ENCODE results near the gene SLC4A4.
"Not testable (repeated sequence)": the region's sequence is repeated elsewhere in the genome, so short reads cannot be mapped to it uniquely, and the experiment has no call there.

Gene SLC4A4

DNA sequence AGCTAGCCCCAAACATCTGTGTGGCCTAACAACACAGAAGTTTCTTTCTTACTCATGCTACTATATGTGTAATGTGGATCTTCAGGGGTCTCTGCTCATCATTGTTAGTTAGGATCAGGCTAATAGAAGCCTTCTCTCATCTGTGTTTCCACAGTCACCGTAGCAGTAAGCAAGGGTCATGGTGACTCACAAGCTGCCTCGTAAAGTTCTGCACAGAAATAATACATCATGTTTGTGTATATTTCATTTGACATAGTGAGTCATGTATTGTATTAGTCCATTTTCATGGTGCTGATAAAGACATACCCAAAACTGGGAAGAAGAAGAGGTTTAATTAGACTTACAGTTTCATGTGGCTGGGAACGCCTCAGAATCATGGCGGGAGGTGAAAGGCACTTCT lies 38.7 kb downstream of the SLC4A4 start:
- Mint-ChIP-seq H3K36me3 (ENCODE audit: low read depth) (no peaks in the 10 kb centered on the region), H3K27ac (no peak overlapping the region), H3K9me3 (no peaks in the 10 kb centered on the region), H3K4me3 (no peak overlapping the region), H3K27me3 (no peaks in the 10 kb centered on the region), H3K4me1 (ENCODE audit: low read depth) (no peaks in the 10 kb centered on the region)
- DNase-seq, result no peak

DNA sequence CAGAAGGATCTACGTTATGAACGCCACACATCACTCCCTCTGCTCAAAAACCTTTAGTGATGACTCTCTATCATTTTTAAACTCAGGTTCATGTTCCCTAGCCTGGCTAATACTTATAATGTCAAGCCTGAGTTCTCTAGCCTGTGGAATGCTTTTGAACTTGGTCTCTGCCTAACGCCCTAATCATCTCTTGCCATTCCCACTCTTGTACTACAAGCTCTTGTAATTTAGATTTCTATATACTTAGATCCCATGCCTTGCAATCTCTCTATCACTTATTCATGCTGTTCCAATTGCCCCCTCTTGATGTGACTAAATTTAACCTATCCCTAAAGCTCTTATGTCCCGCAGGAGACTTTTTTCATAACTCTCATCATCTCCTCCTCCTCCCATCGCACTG lies 40.3 kb downstream of the SLC4A4 start:
- Mint-ChIP-seq H3K4me3 (no peak overlapping the region), H3K9me3 (no peaks in the 10 kb centered on the region), H3K27me3 (no peaks in the 10 kb centered on the region), H3K36me3 (ENCODE audit: low read depth) (no peaks in the 10 kb centered on the region), H3K27ac (no peak overlapping the region), H3K4me1 (ENCODE audit: low read depth) (no peaks in the 10 kb centered on the region)
- no peak for DNase-seq

DNA sequence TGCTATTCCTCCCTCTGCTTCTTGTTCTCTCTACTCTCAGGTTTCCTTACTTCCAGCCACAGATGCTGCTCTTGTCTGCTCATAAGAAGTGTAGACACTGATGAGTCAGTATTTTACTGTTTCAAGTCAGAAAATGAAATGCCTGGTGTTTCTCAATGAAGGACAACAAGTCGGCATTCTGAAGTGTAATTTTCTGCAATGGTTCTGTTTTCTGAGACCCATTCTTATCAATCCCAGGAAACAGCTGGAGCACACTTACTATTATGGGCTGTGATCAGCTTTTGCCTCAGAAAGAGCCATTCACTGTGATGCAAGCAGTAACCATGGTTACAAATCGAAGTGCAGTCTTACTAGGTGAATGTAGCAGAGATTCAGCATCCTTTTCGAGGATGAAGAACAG lies 42.0 kb downstream of the SLC4A4 start:
- Mint-ChIP-seq H3K4me1 (ENCODE audit: low read depth) (no peaks in the 10 kb centered on the region), H3K27ac (no peak overlapping the region), H3K4me3 (no peak overlapping the region), H3K27me3 (no peaks in the 10 kb centered on the region), H3K36me3 (ENCODE audit: low read depth) (no peaks in the 10 kb centered on the region), H3K9me3 (no peaks in the 10 kb centered on the region)
- DNase-seq, result no peak

DNA sequence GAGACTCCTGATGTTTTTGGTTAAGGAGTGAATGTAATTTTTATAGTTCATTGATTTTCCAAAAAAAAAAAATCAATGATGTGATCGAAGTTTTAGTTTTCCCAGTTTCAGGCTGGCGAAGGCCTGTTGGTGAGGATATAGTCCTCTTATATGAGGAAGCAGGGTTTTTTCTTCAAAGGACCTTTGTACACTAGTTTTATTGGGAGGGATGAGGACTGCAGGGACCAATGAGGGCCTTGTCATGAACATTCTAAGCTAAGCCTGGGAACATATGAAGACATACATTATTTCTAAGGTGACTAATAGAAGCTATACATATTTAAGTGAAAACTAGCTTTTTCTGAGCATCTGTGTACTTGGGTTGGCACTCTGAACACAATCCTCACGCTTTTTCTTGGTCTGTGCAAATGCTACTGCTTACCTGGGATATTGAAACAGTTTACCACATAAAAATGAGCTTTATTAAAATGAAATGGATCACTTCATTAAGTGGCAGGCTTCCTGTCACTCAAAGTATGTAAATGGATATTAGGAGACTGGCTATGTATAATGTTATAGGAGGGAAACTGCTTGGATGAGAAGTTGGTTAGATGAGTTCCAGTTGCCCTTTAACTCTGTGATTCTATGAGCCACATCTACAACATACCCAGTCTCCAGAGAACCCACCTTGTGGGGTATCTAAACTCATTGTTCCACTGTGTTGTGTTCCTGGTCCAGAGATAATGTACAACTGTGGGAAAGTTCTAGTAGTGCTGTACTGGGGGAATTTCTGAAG lies 43.5 kb downstream of the SLC4A4 start:
- Mint-ChIP-seq H3K9me3 (no peaks in the 10 kb centered on the region), H3K27ac (no peak overlapping the region), H3K4me1 (ENCODE audit: low read depth) (no peaks in the 10 kb centered on the region), H3K27me3 (peaks cover 4% of the 10 kb centered on the region), H3K4me3 (no peak overlapping the region), H3K36me3 (ENCODE audit: low read depth) (no peaks in the 10 kb centered on the region)
- no peak for DNase-seq

DNA sequence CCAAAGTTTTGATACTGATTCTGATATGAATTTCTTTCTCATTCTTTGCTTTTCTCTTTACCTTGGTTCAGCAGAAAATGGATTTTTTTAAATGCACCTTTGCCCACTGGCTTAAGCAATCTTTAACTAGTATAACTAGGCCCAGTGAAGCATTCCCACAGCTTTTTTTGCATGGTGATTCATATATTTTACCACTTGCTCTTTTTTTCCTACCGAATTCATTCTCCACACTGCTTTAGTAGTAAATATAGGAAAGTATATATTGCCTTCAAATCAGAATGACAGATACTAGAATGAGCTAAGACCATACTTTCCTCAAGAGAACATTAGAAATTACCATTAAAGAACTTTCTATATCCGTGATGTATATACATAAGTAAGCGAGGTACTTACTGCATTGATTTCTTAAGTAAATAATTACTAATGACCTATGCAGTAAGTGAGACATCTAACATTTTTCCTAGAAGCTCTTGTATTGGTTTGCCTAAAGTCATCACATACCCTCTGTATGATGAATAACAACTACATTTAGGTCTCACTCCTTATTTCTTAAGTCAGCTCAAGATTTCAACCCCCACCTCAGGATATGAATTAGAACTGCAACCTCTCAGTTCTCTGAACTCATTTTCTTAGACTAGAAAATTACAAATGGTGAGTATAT lies 44.2 kb downstream of the SLC4A4 start:
- Mint-ChIP-seq H3K36me3 (ENCODE audit: low read depth) (no peaks in the 10 kb centered on the region), H3K27ac (no peak overlapping the region), H3K4me1 (ENCODE audit: low read depth) (no peaks in the 10 kb centered on the region), H3K27me3 (peaks cover 4% of the 10 kb centered on the region), H3K4me3 (no peak overlapping the region), H3K9me3 (no peaks in the 10 kb centered on the region)
- DNase-seq, result no peak

DNA sequence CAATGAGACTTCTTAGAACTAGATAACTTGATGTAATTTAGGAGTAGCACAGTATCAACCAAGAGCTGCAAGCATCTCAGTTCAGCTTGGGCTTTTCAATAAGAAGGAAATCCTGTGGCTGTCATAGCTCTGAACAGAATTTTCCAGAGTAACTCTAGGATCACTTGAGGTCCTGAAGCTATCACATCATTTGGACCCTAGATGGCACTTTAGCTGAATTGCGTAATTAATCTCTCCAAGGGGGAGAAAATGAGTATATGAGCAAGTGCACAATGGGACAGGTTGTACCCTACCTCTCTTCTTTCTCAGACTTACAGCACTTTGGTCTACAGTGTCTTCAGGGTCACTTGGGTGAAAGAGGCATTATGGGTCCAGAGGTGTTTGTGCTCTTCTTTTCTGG lies 45.2 kb downstream of the SLC4A4 start:
- H3K27ac Mint-ChIP-seq, result no peak overlapping the region

DNA sequence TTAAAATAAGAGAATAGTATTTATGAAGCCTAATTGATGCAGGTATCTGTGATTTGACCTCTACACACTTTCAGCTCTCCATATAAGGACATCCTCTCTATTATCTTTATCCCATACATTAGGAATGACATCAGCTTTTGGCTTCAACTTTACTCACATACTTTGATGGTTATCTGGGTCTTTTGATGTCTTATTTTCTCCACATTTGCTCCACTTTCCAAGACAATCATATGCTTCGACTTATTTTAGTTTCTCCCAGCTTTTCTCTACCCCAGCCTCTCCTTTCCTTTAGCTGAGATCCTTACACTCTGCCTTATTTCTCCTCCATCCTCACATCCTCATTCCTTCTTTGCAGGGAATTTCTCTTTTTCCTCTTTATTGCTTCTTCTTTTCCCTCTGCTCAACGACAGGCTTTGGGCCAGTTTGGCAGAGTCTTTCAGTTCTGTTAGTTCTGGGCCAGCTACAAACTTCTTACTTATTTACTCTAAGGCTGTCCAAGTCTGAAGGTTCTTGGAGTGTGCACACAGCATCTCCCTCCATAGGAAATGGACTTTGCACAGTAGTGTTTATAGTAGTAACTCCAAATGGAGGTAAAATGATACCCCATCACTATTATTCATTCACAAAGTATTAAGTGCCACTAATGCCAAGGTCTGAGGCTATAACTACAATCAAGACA lies 50.5 kb downstream of the SLC4A4 start:
- Mint-ChIP-seq H3K4me3 (no peak overlapping the region), H3K27ac (no peak overlapping the region), H3K4me1 (ENCODE audit: low read depth) (no peaks in the 10 kb centered on the region), H3K9me3 (no peaks in the 10 kb centered on the region), H3K27me3 (peaks cover 14% of the 10 kb centered on the region), H3K36me3 (ENCODE audit: low read depth) (no peaks in the 10 kb centered on the region)
- no peak for DNase-seq

More for the DNA sequence above, 45.2 kb downstream of the SLC4A4 start:
- DNase-seq, result no peak
- H3K36me3 Mint-ChIP-seq (ENCODE audit: low read depth), result no peaks in the 10 kb centered on the region
- no peaks in the 10 kb centered on the region for H3K4me1 Mint-ChIP-seq (ENCODE audit: low read depth)
- H3K27me3 Mint-ChIP-seq, result peaks cover 4% of the 10 kb centered on the region
- H3K9me3 Mint-ChIP-seq, result no peaks in the 10 kb centered on the region
- no peak overlapping the region for H3K4me3 Mint-ChIP-seq

DNA sequence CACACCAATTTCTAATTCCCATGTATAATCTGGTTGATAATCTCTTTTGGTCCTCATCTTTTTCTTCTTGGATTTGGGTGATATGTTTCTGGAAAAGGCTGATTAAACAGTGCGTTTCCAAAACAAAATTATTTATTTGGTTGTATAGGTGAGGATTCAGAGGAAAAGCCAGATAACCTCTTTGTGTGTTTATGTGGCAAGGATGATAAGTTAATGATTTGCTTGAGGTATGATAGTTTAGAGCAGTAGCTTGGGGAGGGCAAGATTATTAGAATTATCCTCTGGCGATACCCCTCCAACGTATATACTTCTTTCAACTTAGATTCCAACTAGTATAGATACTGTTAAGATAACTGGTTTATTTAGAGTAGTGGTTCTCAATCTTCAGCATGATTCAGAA lies 53.3 kb downstream of the SLC4A4 start:
- DNase-seq, result no peak
- Mint-ChIP-seq H3K9me3 (no peaks in the 10 kb centered on the region), H3K27me3 (peaks cover 12% of the 10 kb centered on the region), H3K4me1 (ENCODE audit: low read depth) (no peaks in the 10 kb centered on the region), H3K4me3 (no peak overlapping the region), H3K36me3 (ENCODE audit: low read depth) (no peaks in the 10 kb centered on the region), H3K27ac (no peak overlapping the region)

DNA sequence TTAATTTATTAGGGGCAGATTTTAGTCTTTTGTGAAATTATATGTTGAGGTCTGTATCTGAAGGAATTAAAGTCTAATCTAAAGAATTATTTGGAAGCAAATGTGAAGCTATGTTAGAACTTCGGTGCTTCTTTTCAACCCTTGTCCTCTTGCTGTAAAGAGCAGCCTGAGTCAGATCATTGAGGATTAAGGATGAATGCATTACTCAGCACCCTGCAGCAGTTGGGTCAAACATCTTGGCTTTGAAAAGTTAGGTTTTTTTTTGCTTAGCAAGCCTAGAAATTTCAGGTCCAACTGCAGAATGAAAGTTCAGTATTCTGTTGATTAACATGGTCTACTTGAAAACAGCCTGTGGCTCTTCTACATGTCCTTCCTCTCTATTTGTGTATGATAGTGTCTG lies 57.6 kb downstream of the SLC4A4 start:
- no peak overlapping the region for H3K27ac Mint-ChIP-seq
- no peaks in the 10 kb centered on the region for H3K9me3 Mint-ChIP-seq
- no peaks in the 10 kb centered on the region for H3K36me3 Mint-ChIP-seq (ENCODE audit: low read depth)
- H3K4me1 Mint-ChIP-seq (ENCODE audit: low read depth), result no peaks in the 10 kb centered on the region
- no peak overlapping the region for H3K4me3 Mint-ChIP-seq
- peaks cover 11% of the 10 kb centered on the region for H3K27me3 Mint-ChIP-seq
- no peak for DNase-seq

DNA sequence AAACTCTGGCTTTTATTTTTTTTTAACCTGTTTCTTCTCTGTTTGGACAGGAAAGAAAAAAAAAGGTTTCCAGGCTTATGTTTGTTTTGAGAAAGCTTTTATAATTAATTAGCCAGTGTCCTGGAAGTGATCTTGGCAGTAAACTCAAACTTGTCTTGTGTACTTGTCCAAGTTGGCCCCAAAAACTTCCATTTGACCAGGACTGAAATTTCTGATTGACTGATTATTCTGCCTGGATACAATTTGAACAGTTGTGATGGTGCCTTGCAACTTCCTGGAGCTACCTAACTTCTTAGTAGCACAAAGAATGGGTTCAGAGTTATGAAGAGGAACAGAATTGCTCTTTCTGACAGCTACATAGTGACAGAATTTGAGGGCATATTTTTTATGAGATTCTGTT lies 62.0 kb downstream of the SLC4A4 start:
- no peak overlapping the region for H3K27ac Mint-ChIP-seq
- H3K4me3 Mint-ChIP-seq, result no peak overlapping the region
- no peaks in the 10 kb centered on the region for H3K36me3 Mint-ChIP-seq (ENCODE audit: low read depth)
- H3K27me3 Mint-ChIP-seq, result no peaks in the 10 kb centered on the region
- no peaks in the 10 kb centered on the region for H3K4me1 Mint-ChIP-seq (ENCODE audit: low read depth)
- DNase-seq, result no peak
- H3K9me3 Mint-ChIP-seq, result no peaks in the 10 kb centered on the region

DNA sequence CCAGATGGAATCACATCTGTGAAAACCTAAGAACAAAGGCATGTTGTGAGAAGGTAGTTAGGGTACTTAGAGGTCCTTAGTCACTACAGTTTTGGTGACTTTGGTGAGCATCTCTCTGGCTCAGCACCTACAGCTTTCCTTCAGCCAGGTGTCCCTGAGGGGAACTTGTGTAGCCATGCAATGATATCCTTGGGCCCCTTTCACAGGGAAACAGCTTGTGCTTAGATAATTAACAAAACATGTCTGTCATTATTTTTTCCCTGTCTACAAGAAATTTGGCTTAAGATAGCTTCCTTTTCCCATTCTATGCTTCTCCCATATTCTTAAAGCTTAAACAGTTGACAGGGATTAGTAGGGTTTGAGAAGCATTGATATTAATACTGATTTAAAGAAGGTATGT lies 63.8 kb downstream of the SLC4A4 start:
- no peaks in the 10 kb centered on the region for H3K36me3 Mint-ChIP-seq (ENCODE audit: low read depth)
- no peaks in the 10 kb centered on the region for H3K4me1 Mint-ChIP-seq (ENCODE audit: low read depth)
- H3K4me3 Mint-ChIP-seq, result no peak overlapping the region
- H3K27ac Mint-ChIP-seq, result no peak overlapping the region
- H3K9me3 Mint-ChIP-seq, result no peaks in the 10 kb centered on the region
- no peaks in the 10 kb centered on the region for H3K27me3 Mint-ChIP-seq
- DNase-seq, result no peak

DNA sequence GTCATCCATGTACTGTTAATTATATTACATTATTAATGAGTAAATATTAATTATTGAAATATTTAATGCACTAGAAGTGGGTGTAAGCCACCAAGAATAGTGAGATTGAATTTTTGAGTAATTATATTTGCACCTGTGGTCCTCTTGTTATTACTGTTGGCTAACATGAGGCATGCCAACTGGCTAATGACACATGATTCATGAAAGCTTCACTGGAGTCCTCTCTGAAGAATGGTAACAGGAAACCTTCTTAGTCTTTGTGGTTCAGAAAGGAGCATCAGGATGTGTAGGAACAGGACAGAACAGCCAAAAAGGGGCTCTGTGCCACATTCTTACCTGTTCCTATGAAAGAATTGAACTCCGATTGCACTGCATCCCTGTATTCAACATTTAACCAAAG lies 65.2 kb downstream of the SLC4A4 start:
- Mint-ChIP-seq H3K36me3 (ENCODE audit: low read depth) (no peaks in the 10 kb centered on the region), H3K9me3 (peaks cover 3% of the 10 kb centered on the region), H3K4me3 (no peak overlapping the region), H3K27me3 (no peaks in the 10 kb centered on the region), H3K27ac (no peak overlapping the region), H3K4me1 (ENCODE audit: low read depth) (no peaks in the 10 kb centered on the region)
- DNase-seq, result no peak

DNA sequence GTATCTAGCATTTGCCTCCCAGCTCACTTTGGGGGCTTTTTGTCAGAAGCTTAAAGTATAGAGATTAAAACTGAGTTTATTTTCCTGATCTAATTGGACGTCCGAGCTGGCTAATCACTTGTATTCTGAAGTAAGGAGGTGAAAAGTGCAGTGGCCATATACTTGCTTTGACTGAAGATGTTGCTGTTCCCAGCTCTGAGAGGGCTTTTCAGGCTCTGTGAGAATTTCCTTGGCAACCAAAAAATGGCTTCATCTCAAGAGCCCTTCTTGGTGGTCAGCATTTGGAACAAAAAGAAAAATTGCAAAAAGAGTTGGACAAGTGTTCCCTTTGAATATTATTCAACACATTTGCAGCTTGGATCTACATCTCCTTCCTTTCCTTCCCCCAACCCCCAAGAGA lies 67.0 kb downstream of the SLC4A4 start:
- no peak for DNase-seq
- peaks cover 5% of the 10 kb centered on the region for H3K9me3 Mint-ChIP-seq
- H3K27me3 Mint-ChIP-seq, result no peaks in the 10 kb centered on the region
- no peaks in the 10 kb centered on the region for H3K4me1 Mint-ChIP-seq (ENCODE audit: low read depth)
- no peak overlapping the region for H3K4me3 Mint-ChIP-seq
- no peak overlapping the region for H3K27ac Mint-ChIP-seq
- H3K36me3 Mint-ChIP-seq (ENCODE audit: low read depth), result no peaks in the 10 kb centered on the region

DNA sequence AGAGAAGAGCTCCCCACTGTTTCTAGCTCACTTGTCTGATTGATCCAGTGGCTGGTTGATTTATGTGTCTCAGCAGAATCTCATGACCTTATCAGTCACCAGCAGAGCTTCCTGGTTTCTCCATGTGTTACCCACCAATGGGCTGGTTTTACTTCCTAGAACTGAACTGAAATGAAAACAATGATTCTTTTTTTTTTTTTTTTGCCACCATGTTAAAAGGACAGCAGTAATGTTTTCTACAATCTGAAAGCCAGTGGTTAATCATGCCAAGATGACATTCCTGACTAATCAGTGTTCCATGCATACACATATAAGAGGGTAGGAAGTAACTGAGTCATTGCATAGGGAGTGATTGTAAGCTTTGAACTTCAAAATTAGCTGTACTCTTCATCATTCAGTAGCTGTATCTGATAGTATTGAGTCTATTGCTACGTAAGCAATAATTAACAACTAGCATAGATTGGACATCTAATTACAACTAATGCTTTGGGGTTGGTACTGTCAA lies 67.7 kb downstream of the SLC4A4 start:
- no peak for DNase-seq
- H3K9me3 Mint-ChIP-seq, result peaks cover 5% of the 10 kb centered on the region
- H3K4me1 Mint-ChIP-seq (ENCODE audit: low read depth), result no peaks in the 10 kb centered on the region
- H3K27ac Mint-ChIP-seq, result no peak overlapping the region
- H3K36me3 Mint-ChIP-seq (ENCODE audit: low read depth), result no peaks in the 10 kb centered on the region
- H3K27me3 Mint-ChIP-seq, result peaks cover 2% of the 10 kb centered on the region
- no peak overlapping the region for H3K4me3 Mint-ChIP-seq

DNA sequence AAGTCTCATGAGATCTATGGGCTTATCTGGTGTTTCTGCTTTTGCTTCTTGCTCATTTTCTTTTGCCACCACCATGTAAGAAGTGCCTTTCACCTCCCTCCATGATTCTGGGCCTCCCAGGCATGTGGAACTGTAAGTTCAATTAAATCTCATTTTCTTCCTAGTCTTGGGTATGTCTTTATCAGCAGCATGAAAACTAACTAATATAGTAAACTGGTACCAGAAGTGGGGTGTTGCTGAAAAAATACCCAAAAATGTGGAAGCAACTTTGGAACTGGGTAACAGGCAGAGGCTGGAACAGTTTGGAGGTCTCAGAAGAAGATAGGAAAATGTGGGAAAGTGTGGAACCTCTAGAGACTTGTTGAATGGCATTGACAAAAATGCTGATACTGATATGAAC lies 70.1 kb downstream of the SLC4A4 start:
- H3K27me3 Mint-ChIP-seq; H3K4me3 Mint-ChIP-seq; H3K27ac Mint-ChIP-seq; H3K36me3 Mint-ChIP-seq (ENCODE audit: low read depth); H3K4me1 Mint-ChIP-seq (ENCODE audit: low read depth); DNase-seq; H3K9me3 Mint-ChIP-seq: not testable (repeated sequence)
